ENCODE results near the gene GALNT10.

The GALNT10 gene

DNA sequence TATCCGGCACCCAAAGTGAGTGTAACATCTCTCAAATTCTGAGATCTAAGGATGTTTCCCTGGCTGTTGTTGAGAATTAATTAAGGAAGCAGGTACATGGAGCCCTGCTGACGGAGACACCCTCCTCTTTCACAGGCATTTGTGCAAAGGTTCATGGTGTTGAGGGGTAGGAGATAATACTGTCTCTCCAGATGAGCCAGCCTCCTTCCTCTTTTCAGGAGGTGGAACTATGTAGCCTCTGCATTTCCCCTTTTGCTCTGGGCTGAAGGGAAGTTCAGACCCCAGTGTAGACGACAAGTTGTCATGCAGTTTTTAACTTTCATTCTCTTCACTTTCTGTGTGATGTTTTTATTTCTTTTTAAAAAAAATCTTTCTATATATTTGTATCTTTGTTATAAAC lies 107.5 kb downstream of the GALNT10 start:
- DNase-seq (ENCODE audit: low spot score): no peak

GRCh38 chr5:154300207-154300883 lies 109.8 kb downstream of the GALNT10 start:
- no peak for DNase-seq (ENCODE audit: low spot score)

GRCh38 chr5:154301726-154302125 lies 111.2 kb downstream of the GALNT10 start:
- DNase-seq (ENCODE audit: low spot score): no peak

GRCh38 chr5:154302161-154302560 lies 111.6 kb downstream of the GALNT10 start:
- DNase-seq (ENCODE audit: low spot score): peak; percentile 52

- no peak for DNase-seq (ENCODE audit: low spot score)
Observed at GRCh38 chr5:154303133-154303532, 112.6 kb downstream of the GALNT10 start.

DNA sequence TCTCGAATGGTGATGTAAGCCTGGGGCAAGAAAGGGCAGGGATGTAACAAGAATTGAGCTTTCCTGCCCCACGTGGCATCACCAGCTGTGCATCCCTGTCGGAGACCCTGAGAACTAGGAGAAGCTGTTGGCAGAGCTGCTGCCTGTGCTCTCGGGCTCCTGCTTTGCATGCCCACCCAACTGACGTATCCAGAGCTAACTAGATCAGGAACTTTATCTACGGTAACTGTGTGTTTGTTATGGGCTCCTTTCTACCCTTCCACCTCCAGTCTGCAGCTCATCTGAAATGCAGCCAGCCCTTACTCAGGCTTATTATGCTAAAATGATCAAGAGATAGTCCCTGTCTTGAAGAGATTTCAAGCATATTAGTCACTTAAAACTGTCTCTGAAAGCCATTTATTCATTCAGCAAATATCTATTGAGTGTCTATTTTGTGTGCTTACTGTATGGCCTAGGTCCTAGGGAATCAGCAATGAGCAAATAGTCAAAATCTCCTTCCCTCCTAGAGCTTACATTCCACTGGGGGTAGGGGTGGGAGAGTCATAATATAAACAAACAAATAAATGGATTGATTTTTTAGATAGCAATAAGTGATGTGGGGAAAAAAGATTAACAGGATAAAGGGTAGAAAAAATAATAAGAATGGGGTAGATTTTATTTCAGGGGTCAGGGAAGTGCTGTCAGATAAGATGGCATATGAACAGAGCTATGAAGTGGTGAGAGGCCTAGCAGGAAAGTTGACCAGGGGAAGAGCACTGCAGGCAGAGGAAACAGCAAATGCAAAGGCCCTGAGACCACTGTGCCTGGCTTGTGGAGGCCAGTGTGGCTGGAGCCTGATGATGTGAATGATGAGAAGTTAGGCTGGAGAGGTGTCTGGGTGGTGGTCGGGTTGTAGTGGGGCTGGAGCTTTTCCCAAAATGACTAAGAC lies 118.2 kb downstream of the GALNT10 start:
- DNase-seq (ENCODE audit: low spot score): peak; percentile 80

DNA sequence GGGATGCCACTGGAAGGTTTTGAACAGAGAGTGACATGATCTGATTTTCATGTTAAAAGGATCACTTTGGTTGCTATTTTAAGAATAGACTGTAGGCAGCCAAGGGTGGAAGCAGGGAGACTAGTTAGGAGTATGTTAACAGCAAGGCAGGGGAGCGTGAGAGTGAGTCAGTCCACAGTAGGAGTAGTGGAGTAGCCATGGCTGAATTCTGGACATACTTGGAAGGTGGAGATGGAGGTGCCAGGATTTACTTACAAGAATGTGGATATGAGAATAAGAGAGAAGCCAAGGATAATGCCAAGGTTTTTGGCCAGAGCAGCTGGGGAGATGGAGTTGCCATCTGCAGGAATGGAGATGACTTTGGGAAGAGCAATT lies 118.8 kb downstream of the GALNT10 start:
- DNase-seq (ENCODE audit: low spot score): peak; percentile 87

DNA sequence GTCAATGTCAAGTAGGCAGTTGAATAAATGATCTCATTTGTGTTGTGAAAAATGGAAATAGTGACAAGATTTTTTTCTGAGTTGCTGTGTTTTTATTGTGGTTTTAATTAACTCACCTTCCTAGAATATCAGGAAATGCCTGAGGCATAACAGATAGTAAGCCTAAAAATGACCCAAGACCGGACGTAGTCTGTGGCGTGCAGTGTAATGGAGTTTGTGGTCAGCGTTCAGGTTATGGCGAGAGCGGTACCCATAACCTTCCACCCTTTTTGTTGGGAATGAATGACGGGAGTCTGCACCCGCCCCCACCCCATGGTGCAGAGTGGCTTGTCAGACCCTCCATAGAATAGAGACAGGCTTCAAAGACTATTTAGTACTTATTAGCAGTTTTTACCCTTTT lies 119.3 kb downstream of the GALNT10 start:
- DNase-seq (ENCODE audit: low spot score): peak; percentile 22

DNA sequence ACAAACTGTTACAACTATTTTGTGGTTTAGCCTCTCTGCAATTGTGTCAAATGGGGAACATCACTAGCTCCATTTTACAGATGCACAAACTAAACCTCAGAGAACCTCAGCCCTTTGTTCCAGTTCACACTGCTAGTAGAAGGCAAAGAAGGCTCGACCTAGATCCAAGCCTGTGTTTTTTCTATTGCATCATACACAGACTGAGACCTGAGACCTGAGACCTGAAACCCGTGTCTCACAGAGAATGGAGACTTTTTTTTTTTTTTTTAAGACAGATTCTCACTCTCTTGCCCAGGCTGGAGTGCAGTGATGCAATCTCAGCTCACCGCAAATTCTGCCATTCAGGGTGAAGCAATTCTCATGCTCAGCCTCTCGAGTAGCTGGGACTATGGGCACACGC lies 120.8 kb downstream of the GALNT10 start:
- DNase-seq (ENCODE audit: low spot score): no peak

GRCh38 chr5:154312000-154312399 lies 121.5 kb downstream of the GALNT10 start:
- DNase-seq (ENCODE audit: low spot score): no peak

GRCh38 chr5:154312576-154312975 lies 122.0 kb downstream of the GALNT10 start:
- no peak for DNase-seq (ENCODE audit: low spot score)

DNA sequence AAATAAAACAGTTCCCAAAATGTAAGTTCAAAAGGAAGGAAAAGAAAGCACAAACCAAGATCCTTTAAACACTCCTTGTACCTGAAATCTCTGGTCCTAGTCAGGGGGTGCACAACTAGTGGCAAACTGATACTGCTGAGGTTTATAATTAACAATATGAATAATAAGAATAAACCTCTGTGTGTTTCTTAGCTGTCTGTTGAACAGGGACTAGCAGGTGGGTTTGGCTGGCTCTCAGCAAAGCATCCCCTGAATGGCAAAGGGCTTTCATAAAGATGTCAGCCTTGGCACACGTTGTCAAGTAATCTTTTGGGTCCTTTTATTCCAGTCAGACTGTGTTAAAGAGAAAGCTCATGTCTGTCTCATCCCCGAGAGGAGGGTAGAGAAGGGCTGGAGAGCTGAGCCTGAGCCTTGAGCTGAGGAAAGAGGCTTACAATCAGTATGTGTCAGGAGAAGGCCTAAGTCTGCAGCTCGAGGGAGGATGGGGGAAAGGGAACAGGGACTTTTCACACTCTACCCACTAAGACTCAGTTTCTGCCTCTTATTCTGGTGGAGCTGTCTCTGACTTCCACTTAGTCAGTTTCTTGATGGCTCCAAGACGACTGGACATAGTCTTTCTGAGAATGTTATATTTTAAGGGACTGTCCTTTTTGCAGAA lies 123.0 kb downstream of the GALNT10 start:
- DNase-seq (ENCODE audit: low spot score): peak; percentile 6

GRCh38 chr5:154315196-154315595 lies 124.7 kb downstream of the GALNT10 start:
- no peak for DNase-seq (ENCODE audit: low spot score)

GRCh38 chr5:154315756-154316155 lies 125.2 kb downstream of the GALNT10 start:
- DNase-seq (ENCODE audit: low spot score): no peak

- peak; percentile 74 for DNase-seq (ENCODE audit: low spot score)
Observed at GRCh38 chr5:154316223-154316935, 125.8 kb downstream of the GALNT10 start.

DNA sequence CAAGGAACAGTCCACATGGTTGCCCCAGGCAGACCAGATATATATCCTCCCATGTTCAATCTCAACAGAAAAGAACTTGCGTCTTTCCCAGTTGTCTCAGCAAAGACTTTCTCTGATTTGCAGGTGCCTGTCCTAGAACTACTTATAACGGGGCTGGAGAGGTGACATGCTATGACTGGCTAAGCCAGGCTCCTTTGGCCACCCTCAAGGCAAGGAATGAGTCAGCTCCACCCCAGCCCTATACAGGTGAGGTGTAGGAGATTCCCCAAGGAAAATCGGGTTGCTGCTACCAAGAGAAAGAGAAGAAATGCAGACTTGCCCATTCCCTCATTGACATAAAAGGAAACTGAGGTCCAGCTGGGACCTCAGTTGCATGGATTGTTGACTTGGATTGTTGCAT lies 127.4 kb downstream of the GALNT10 start:
- DNase-seq (ENCODE audit: low spot score): no peak

DNA sequence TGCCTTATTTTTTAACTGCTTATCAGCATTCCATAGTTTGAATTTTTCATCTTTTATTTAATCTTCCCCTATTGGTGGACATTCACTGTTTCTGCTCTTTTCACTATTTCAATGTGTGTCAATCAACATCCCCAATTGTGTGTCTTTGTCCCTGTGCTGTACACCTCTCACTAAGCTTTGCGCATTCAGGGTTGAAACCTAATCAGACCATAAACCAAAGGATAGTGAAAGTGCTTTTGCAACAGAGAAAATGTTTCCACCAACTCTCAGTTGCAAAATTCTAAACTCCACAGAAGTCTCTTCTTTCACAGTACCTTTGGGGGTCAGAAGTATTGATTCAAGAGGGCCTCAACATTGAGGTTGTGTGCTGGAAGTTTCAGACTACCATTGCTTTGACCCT lies 128.2 kb downstream of the GALNT10 start:
- DNase-seq (ENCODE audit: low spot score): no peak

DNA sequence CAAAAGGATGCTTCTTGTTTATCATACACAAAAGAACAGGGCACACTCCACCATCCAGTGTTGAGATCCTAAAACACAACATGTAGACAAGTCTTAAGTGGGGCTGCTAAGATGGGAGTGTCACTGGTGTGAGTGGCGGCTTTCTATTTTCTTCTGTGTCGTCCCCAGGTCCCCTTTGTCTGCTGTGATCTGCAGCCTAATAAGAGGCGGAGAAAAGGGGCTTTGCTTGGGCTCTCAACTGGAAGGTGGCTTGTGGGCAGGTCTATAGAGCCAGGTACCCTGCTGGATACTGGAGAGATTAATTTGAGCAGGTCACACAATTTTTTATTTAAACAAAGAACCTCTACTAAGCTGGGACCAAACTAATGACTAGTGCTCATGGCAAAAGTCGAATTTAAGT lies 129.2 kb downstream of the GALNT10 start:
- DNase-seq (ENCODE audit: low spot score): no peak

DNA sequence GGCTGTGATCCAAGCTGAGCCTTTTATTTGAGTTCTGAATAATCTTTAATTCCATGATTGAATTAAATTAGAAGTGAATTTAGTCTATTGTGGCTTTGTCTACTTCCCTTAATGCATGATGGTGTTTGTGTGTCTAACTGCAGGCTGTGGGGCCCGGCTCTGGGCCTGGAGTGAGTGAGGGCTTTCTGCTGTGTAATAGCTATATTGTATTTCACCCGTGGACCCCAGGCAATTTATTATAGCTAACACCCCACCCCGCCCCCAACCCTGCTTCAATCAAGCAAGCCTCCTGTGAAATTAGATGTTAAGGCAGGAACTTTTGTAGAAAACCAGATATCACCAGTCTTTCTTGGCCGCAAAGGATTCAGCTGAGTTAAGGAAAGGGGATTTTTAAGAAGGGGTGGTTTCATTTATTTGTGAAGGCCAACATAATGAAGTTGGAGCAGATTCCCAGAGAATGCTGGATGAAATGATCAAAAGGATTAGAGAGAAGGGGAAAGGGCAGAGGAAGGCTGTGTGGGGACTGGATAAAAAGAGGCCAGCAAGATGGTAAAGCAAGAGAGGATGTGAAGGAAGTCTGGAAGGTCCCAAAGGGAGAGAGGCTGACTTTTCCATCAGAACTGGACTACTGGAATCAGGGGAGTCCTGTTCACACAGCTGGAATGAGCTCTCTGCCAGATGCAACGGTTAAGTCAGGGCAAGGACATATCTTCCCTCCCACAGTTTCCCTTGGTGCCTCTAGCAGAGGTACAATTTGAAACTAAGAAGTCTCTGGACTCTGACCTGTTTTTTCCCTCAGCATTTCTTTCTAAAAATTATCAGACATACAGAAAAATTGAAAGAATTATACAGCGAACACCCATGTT lies 129.9 kb downstream of the GALNT10 start:
- no peak for DNase-seq (ENCODE audit: low spot score)

GRCh38 chr5:154321546-154321945 lies 131.0 kb downstream of the GALNT10 start:
- DNase-seq (ENCODE audit: low spot score): no peak

DNA sequence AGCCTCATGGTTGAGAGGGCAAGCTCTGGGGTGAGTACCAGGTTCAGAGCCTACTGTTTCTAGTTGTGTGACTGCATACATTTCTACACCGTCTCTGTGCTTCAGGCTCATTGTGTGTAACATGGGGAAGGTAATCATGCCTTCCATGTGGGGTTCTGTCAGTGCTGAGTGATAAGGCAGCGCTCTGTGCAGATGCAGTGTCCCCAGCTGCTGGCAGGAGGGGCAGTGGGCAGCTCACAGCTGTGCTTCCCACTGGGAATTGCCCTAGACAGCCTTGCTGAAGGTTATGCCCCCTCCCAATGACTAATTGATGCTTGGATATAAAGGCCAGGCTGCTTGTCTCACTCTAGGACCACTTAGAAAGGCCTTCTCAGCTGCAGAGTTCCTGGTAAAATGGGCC lies 133.5 kb downstream of the GALNT10 start:
- no peak for DNase-seq (ENCODE audit: low spot score)
